Adrenal gland (tissue), 5 donors: ENCODE measurements around the gene PCDHGA9.
"Not testable (repeated sequence)": the region's sequence is repeated elsewhere in the genome, so short reads cannot be mapped to it uniquely, and the experiment has no call there.

Experiments
- CTCF ChIP-seq, 6 experiments: fragments of 450-650 bp in 4 of 6; fragments of 200-600 bp in 2 of 6; sonication (generic) in 1 of 6; IDR thresholded peaks; 1 replicate in 5 of 6; 2 replicates in 1 of 6; pipeline versions ENCODE4 v1.5.1 to v1.8.0; 2016 to 2021; ENCODE audit warnings: antibody characterized with exemption in 6 of 6, mild to moderate bottlenecking in 2 of 6, moderate library complexity in 1 of 6
- POLR2A ChIP-seq, 2 donors: fragments of 450-650 bp; IDR thresholded peaks; one replicate each; pipeline ENCODE4 v1.6.1; 2017; ENCODE audit warnings: antibody characterized with exemption in 2 of 2, mild to moderate bottlenecking in 2 of 2, moderate library complexity in 1 of 2
- donor health status: DM: no; HTN: no; CAD: no.

GRCh38 chr5:141394401-141395187 lies 8.0 kb upstream of the PCDHGA9 start:
- not testable (repeated sequence) for TF ChIP-seq CTCF, POLR2A (IDR thresholded peaks at IDR 0.05)
